ENCODE data around the gene DPH3.

DPH3 gene

DNA sequence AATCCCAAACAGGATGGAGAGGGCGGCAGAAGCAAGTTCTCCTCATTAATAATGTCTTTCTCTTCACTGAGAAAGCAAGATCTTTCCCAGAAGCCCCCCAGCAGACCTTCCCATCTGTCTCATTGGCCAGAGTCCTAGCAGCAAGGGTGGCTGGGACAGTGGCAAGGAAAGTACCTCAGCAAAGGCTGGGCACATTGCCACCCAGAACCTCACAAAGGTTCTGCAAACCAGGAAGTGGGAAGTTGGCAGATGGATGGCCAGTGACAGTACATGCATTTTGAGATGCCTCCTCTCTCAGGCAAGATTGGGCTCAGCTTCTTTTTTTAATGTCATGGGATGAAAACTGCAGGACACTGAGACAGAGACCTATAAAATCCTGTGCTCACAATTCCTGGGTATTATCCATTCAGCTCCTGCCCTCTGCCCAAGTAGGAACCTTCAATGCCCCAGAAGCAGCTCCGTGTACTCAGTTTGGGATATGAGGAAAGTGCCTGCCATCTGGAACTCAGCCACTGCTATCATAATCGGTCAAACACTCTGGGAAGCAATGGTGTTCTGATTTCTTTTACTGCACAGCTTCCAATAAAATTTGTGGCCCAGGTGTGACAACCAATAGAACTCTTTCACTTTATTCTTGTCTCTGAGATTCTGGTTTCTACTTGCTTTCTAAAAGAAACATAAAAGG, 25.5 kb downstream of the DPH3 start:
- Histone ChIP-seq H3K4me3 (ENCODE audit: insufficient read depth, low read depth, low read length, poor library complexity, severe bottlenecking) (no peak overlapping the region), H3K9me3 (ENCODE audit: control insufficient read depth, low read length) (no peaks in the 10 kb centered on the region), H3K4me1 (ENCODE audit: control insufficient read depth, insufficient read depth, low read length, poor library complexity, severe bottlenecking) (no peaks in the 10 kb centered on the region), H3K27ac (ENCODE audit: insufficient read depth, low read length, poor library complexity, severe bottlenecking) (no peak overlapping the region), H3K27me3 (replicated peaks; ENCODE audit: control insufficient read depth, insufficient read depth, low read length, poor library complexity, severe bottlenecking) (no peaks in the 10 kb centered on the region), H3K36me3 (ENCODE audit: control insufficient read depth, insufficient read depth, low read length) (no peaks in the 10 kb centered on the region)
- DNase-seq = no peak

DNA sequence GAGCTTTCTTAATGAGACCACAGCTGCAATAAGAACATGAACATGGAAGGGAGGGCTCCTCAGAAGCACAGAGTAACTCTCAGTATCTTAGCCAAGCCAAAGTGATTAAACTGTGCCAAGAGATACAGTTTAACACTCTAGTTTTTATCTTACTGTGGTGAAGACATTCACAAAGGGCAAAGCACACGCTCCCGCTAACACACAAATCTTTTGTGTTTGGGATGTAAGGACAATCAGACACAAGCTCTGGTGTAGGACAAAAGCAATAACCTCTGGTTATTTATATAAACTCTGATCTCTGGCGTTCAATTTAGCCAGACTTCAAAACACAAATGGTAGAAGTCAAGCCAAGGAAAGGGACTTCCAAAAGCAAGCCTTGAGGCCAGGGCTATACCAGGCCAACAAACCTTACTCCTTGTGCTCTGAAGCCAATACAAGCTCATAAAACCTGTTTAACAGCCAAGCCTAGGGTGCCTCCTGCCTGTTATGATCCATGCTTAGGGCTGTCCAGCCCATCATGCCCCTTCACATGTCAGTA, 27.8 kb downstream of the DPH3 start:
- no peak overlapping the region for H3K27ac ChIP-seq (ENCODE audit: insufficient read depth, low read length, poor library complexity, severe bottlenecking)
- H3K4me1 ChIP-seq (ENCODE audit: control insufficient read depth, insufficient read depth, low read length, poor library complexity, severe bottlenecking) = no peaks in the 10 kb centered on the region
- no peaks in the 10 kb centered on the region for H3K27me3 ChIP-seq (replicated peaks; ENCODE audit: control insufficient read depth, insufficient read depth, low read length, poor library complexity, severe bottlenecking)
- no peaks in the 10 kb centered on the region for H3K9me3 ChIP-seq (ENCODE audit: control insufficient read depth, low read length)
- H3K36me3 ChIP-seq (ENCODE audit: control insufficient read depth, insufficient read depth, low read length) = no peaks in the 10 kb centered on the region
- H3K4me3 ChIP-seq (ENCODE audit: insufficient read depth, low read depth, low read length, poor library complexity, severe bottlenecking) = no peak overlapping the region
- no peak for DNase-seq

GRCh38 chr3:16236030-16236639, 28.6 kb downstream of the DPH3 start:
- no peaks in the 10 kb centered on the region for H3K36me3 ChIP-seq (ENCODE audit: control insufficient read depth, insufficient read depth, low read length)
- no peak overlapping the region for H3K4me3 ChIP-seq (ENCODE audit: insufficient read depth, low read depth, low read length, poor library complexity, severe bottlenecking)
- H3K9me3 ChIP-seq (ENCODE audit: control insufficient read depth, low read length) = no peaks in the 10 kb centered on the region
- H3K27ac ChIP-seq (ENCODE audit: insufficient read depth, low read length, poor library complexity, severe bottlenecking) = no peak overlapping the region
- H3K4me1 ChIP-seq (ENCODE audit: control insufficient read depth, insufficient read depth, low read length, poor library complexity, severe bottlenecking) = no peaks in the 10 kb centered on the region
- no peak for DNase-seq
- H3K27me3 ChIP-seq (replicated peaks; ENCODE audit: control insufficient read depth, insufficient read depth, low read length, poor library complexity, severe bottlenecking) = no peaks in the 10 kb centered on the region

GRCh38 chr3:16234281-16234680, 30.5 kb downstream of the DPH3 start:
- H3K27me3 ChIP-seq (replicated peaks; ENCODE audit: control insufficient read depth, insufficient read depth, low read length, poor library complexity, severe bottlenecking) = no peaks in the 10 kb centered on the region
- no peaks in the 10 kb centered on the region for H3K9me3 ChIP-seq (ENCODE audit: control insufficient read depth, low read length)
- no peak for DNase-seq
- H3K4me1 ChIP-seq (ENCODE audit: control insufficient read depth, insufficient read depth, low read length, poor library complexity, severe bottlenecking) = no peaks in the 10 kb centered on the region
- H3K4me3 ChIP-seq (ENCODE audit: insufficient read depth, low read depth, low read length, poor library complexity, severe bottlenecking) = no peak overlapping the region
- H3K27ac ChIP-seq (ENCODE audit: insufficient read depth, low read length, poor library complexity, severe bottlenecking) = no peak overlapping the region
- no peaks in the 10 kb centered on the region for H3K36me3 ChIP-seq (ENCODE audit: control insufficient read depth, insufficient read depth, low read length)

GRCh38 chr3:16233806-16234205, 30.9 kb downstream of the DPH3 start:
- H3K4me1 ChIP-seq (ENCODE audit: control insufficient read depth, insufficient read depth, low read length, poor library complexity, severe bottlenecking) = no peaks in the 10 kb centered on the region
- H3K4me3 ChIP-seq (ENCODE audit: insufficient read depth, low read depth, low read length, poor library complexity, severe bottlenecking) = no peak overlapping the region
- H3K27me3 ChIP-seq (replicated peaks; ENCODE audit: control insufficient read depth, insufficient read depth, low read length, poor library complexity, severe bottlenecking) = no peaks in the 10 kb centered on the region
- no peak overlapping the region for H3K27ac ChIP-seq (ENCODE audit: insufficient read depth, low read length, poor library complexity, severe bottlenecking)
- H3K9me3 ChIP-seq (ENCODE audit: control insufficient read depth, low read length) = no peaks in the 10 kb centered on the region
- DNase-seq = no peak
- H3K36me3 ChIP-seq (ENCODE audit: control insufficient read depth, insufficient read depth, low read length) = no peaks in the 10 kb centered on the region

GRCh38 chr3:16231983-16232382, 32.8 kb downstream of the DPH3 start:
- H3K36me3 ChIP-seq (ENCODE audit: control insufficient read depth, insufficient read depth, low read length) = no peaks in the 10 kb centered on the region
- no peaks in the 10 kb centered on the region for H3K9me3 ChIP-seq (ENCODE audit: control insufficient read depth, low read length)
- DNase-seq = no peak
- H3K4me3 ChIP-seq (ENCODE audit: insufficient read depth, low read depth, low read length, poor library complexity, severe bottlenecking) = no peak overlapping the region
- no peak overlapping the region for H3K27ac ChIP-seq (ENCODE audit: insufficient read depth, low read length, poor library complexity, severe bottlenecking)
- no peaks in the 10 kb centered on the region for H3K4me1 ChIP-seq (ENCODE audit: control insufficient read depth, insufficient read depth, low read length, poor library complexity, severe bottlenecking)
- H3K27me3 ChIP-seq (replicated peaks; ENCODE audit: control insufficient read depth, insufficient read depth, low read length, poor library complexity, severe bottlenecking) = no peaks in the 10 kb centered on the region

GRCh38 chr3:16229681-16230080, 35.1 kb downstream of the DPH3 start:
- Histone ChIP-seq H3K4me1 (ENCODE audit: control insufficient read depth, insufficient read depth, low read length, poor library complexity, severe bottlenecking) (no peaks in the 10 kb centered on the region), H3K27me3 (replicated peaks; ENCODE audit: control insufficient read depth, insufficient read depth, low read length, poor library complexity, severe bottlenecking) (no peaks in the 10 kb centered on the region), H3K9me3 (ENCODE audit: control insufficient read depth, low read length) (no peaks in the 10 kb centered on the region), H3K36me3 (ENCODE audit: control insufficient read depth, insufficient read depth, low read length) (no peaks in the 10 kb centered on the region), H3K27ac (ENCODE audit: insufficient read depth, low read length, poor library complexity, severe bottlenecking) (no peak overlapping the region), H3K4me3 (ENCODE audit: insufficient read depth, low read depth, low read length, poor library complexity, severe bottlenecking) (no peak overlapping the region)
- no peak for DNase-seq

DNA sequence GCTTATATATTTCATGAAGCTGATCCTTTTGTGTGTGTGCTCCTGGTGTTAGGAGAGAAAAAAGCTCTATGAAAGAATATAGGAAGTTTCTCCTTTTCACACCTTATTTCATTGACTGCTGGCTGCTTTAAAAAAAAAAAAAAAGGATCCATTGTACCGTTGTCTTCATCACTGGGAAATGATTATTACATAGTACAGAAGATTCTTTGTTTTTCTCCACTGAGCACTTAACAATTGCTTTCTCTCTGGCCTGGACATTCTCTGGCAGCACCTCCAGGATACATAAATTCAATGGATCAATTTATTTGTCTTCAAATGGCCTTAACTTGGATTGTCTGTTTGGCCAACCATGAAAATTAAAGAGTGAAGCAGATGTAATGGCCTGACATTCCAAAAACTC, 37.2 kb downstream of the DPH3 start:
- no peaks in the 10 kb centered on the region for H3K27me3 ChIP-seq (replicated peaks; ENCODE audit: control insufficient read depth, insufficient read depth, low read length, poor library complexity, severe bottlenecking)
- no peaks in the 10 kb centered on the region for H3K4me1 ChIP-seq (ENCODE audit: control insufficient read depth, insufficient read depth, low read length, poor library complexity, severe bottlenecking)
- no peak overlapping the region for H3K4me3 ChIP-seq (ENCODE audit: insufficient read depth, low read depth, low read length, poor library complexity, severe bottlenecking)
- no peaks in the 10 kb centered on the region for H3K9me3 ChIP-seq (ENCODE audit: control insufficient read depth, low read length)
- H3K27ac ChIP-seq (ENCODE audit: insufficient read depth, low read length, poor library complexity, severe bottlenecking) = no peak overlapping the region
- DNase-seq = no peak
- H3K36me3 ChIP-seq (ENCODE audit: control insufficient read depth, insufficient read depth, low read length) = no peaks in the 10 kb centered on the region

- H3K27me3 ChIP-seq (replicated peaks; ENCODE audit: control insufficient read depth, insufficient read depth, low read length, poor library complexity, severe bottlenecking) = no peaks in the 10 kb centered on the region
- H3K4me3 ChIP-seq (ENCODE audit: insufficient read depth, low read depth, low read length, poor library complexity, severe bottlenecking) = no peak overlapping the region
- no peak overlapping the region for H3K27ac ChIP-seq (ENCODE audit: insufficient read depth, low read length, poor library complexity, severe bottlenecking)
- no peak for DNase-seq
- H3K9me3 ChIP-seq (ENCODE audit: control insufficient read depth, low read length) = no peaks in the 10 kb centered on the region
- H3K36me3 ChIP-seq (ENCODE audit: control insufficient read depth, insufficient read depth, low read length) = no peaks in the 10 kb centered on the region
- no peaks in the 10 kb centered on the region for H3K4me1 ChIP-seq (ENCODE audit: control insufficient read depth, insufficient read depth, low read length, poor library complexity, severe bottlenecking)
Observed at GRCh38 chr3:16224325-16224724, 40.4 kb downstream of the DPH3 start.

DNA sequence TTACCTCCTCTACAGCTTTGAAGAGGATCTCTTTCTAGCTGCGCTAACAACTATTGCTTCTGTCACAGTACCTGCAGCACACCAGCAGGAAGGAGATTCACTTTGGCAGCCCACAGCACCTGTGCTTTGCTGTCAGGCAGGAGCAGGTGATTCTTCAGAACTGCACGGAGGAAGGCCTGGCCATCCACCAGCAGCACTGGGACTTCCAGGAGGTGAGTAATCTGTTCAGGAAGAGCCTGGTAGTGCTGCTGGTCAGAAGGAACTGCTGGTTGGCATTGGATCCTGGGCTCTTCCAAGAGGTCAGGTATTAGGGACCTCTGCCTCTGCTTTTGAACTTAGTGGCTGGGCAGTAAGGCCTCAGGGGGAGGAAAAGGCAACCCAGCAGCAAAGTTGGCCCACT, 42.2 kb downstream of the DPH3 start:
- Histone ChIP-seq H3K4me3 (ENCODE audit: insufficient read depth, low read depth, low read length, poor library complexity, severe bottlenecking) (no peak overlapping the region), H3K36me3 (ENCODE audit: control insufficient read depth, insufficient read depth, low read length) (no peaks in the 10 kb centered on the region), H3K27me3 (replicated peaks; ENCODE audit: control insufficient read depth, insufficient read depth, low read length, poor library complexity, severe bottlenecking) (no peaks in the 10 kb centered on the region), H3K27ac (ENCODE audit: insufficient read depth, low read length, poor library complexity, severe bottlenecking) (no peak overlapping the region), H3K9me3 (ENCODE audit: control insufficient read depth, low read length) (no peaks in the 10 kb centered on the region), H3K4me1 (ENCODE audit: control insufficient read depth, insufficient read depth, low read length, poor library complexity, severe bottlenecking) (no peaks in the 10 kb centered on the region)
- DNase-seq = no peak
